ENCODE data around the gene EDNRA. TPM values are rescaled to one million over a fixed set of nuclear protein-coding genes. Genes with fewer than 3 reads are reported as not detected.
A peak's percentile ranks its signal among the peaks of the same experiment; 100 is the strongest.

EDNRA gene
- total and polyA plus RNA-seq, 8 donors = 0.58 to 24.6 (median 4.1) TPM; not detected in 1

- no peak overlapping the region for H3K4me3 ChIP-seq
- intact Hi-C loops (cut with DNase I; ENCODE audit: low total_unique reads) = no loop called here
- TF ChIP-seq POLR2A (IDR thresholded peaks at IDR 0.05) (no peak), POLR2AphosphoS5 (IDR thresholded peaks at IDR 0.05) (no peak), EP300 (IDR thresholded peaks at IDR 0.05) (no peak), CTCF (IDR thresholded peaks at IDR 0.05) (no peak)
Measured at GRCh38 chr4:147542229-147542990, 61.5 kb downstream of the EDNRA start.

DNA sequence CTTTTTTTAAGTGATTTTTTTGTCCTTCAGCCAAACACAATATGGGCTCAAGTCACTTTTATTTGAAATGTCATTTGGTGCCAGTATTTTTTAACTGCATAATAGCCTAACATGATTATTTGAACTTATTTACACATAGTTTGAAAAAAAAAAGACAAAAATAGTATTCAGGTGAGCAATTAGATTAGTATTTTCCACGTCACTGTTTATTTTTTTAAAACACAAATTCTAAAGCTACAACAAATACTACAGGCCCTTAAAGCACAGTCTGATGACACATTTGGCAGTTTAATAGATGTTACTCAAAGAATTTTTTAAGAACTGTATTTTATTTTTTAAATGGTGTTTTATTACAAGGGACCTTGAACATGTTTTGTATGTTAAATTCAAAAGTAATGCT lies 62.1 kb downstream of the EDNRA start:
- intact Hi-C loops (cut with DNase I; ENCODE audit: low total_unique reads) = no loop called here

More at GRCh38 chr4:147542229-147542990, 61.5 kb downstream of the EDNRA start:
- WGBS, 5 donors = 85 to 92% (median 89%) methylated on average over 17 of the region's 17 CpGs
- Histone ChIP-seq H3K27me3 (no peaks in the 10 kb centered on the region), H3K4me1 (no peaks in the 10 kb centered on the region), H3K27ac (no peak overlapping the region), H3K9me3 (no peaks in the 10 kb centered on the region), H3K36me3 (no peaks in the 10 kb centered on the region)
- DNase-seq = no peak

DNA sequence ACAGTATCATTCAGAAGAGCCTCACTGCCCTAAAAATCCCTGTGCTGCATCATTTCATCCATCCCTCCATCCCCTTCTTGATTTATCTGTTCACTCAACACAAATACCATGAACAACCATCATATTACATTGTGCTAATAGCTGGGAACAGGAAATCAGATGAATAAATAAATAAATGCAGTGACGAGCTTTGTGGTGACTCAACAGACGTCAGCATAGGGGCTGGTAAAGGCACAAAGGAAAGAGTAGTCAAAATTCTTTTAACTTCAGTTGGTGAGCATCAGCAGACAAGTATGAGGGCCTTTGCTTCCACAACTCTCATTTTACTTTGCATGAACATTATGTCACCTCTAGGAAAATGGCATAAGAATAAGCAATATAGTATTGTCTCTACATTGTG lies 65.5 kb downstream of the EDNRA start:
- H3K4me1 ChIP-seq = peaks cover 0 to 9% (median 0%) of the 10 kb centered on the region in 4 donors
- no peak for DNase-seq
- WGBS, 5 donors = 31 to 50% (median 36%) methylated on average over 2 of the region's 2 CpGs

More for the DNA sequence above, 62.1 kb downstream of the EDNRA start:
- no peak for DNase-seq
- Histone ChIP-seq H3K4me3 (no peak overlapping the region), H3K4me1 (no peaks in the 10 kb centered on the region), H3K27me3 (no peaks in the 10 kb centered on the region), H3K27ac (no peak overlapping the region), H3K9me3 (no peaks in the 10 kb centered on the region), H3K36me3 (no peaks in the 10 kb centered on the region)
- TF ChIP-seq EP300 (IDR thresholded peaks at IDR 0.05) (no peak), POLR2AphosphoS5 (IDR thresholded peaks at IDR 0.05) (no peak), CTCF (IDR thresholded peaks at IDR 0.05) (no peak), POLR2A (IDR thresholded peaks at IDR 0.05) (no peak)
- 19 to 49% (median 27%) methylated on average over 1 of the region's 1 CpG for WGBS, 5 donors

More for the DNA sequence above, 65.5 kb downstream of the EDNRA start:
- TF ChIP-seq POLR2AphosphoS5 (IDR thresholded peaks at IDR 0.05) (peak in 1 of 3 donors; percentile 12), CTCF (IDR thresholded peaks at IDR 0.05) (no peak)
- Histone ChIP-seq H3K36me3 (no peaks in the 10 kb centered on the region), H3K27me3 (no peaks in the 10 kb centered on the region), H3K27ac (no peak overlapping the region), H3K9me3 (no peaks in the 10 kb centered on the region), H3K4me3 (no peak overlapping the region)
- intact Hi-C loops (cut with DNase I; ENCODE audit: low total_unique reads) = no loop called here
